Measurements from ENCODE around the gene PCDH9. TPM values are rescaled to one million over a fixed set of nuclear protein-coding genes. Genes with fewer than 3 reads are reported as not detected.

Gene PCDH9
- total and polyA plus RNA-seq, 3 donors from 2014 or later = 2.3 to 4.6 (median 3.5) TPM

DNA sequence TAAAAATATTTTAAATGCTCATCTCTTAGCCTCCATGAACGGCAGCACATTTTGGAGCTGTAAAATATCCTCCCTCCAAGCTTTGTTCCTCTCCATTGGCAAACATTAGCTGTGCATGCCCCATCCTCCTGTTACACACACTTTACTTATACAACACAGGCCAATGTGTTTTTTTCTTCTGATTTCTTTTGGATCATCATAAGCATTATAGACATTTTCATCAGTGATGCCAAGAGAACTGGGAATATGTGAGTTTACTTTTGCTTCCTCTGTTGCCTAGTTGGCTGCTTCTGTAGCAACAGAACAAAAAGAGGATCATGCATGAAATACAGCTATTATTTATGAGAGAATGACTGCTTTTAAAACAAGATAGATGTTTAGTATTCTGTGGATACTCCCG, 142.6 kb downstream of the PCDH9 start:
- WGBS, 2 donors = 45 to 60% methylated on average over 2 of the region's 2 CpGs
- intact Hi-C loops (cut with DNase I; ENCODE audit: low total_unique reads) = no loop called here
- Histone ChIP-seq H3K27ac (no peak overlapping the region), H3K4me3 (no peak overlapping the region), H3K27me3 (no peaks in the 10 kb centered on the region), H3K9me3 (no peaks in the 10 kb centered on the region), H3K36me3 (ENCODE audit: low read depth, missing control alignments) (no peaks in the 10 kb centered on the region), H3K4me1 (no peaks in the 10 kb centered on the region)
- DNase-seq = no peak
- TF ChIP-seq, protein P1, sequence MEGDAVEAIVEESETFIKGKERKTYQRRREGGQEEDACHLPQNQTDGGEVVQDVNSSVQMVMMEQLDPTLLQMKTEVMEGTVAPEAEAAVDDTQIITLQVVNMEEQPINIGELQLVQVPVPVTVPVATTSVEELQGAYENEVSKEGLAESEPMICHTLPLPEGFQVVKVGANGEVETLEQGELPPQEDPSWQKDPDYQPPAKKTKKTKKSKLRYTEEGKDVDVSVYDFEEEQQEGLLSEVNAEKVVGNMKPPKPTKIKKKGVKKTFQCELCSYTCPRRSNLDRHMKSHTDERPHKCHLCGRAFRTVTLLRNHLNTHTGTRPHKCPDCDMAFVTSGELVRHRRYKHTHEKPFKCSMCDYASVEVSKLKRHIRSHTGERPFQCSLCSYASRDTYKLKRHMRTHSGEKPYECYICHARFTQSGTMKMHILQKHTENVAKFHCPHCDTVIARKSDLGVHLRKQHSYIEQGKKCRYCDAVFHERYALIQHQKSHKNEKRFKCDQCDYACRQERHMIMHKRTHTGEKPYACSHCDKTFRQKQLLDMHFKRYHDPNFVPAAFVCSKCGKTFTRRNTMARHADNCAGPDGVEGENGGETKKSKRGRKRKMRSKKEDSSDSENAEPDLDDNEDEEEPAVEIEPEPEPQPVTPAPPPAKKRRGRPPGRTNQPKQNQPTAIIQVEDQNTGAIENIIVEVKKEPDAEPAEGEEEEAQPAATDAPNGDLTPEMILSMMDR (IDR thresholded peaks at IDR 0.05) = no peak
- no peak for TF ChIP-seq POLR2A (IDR thresholded peaks at IDR 0.05)

DNA sequence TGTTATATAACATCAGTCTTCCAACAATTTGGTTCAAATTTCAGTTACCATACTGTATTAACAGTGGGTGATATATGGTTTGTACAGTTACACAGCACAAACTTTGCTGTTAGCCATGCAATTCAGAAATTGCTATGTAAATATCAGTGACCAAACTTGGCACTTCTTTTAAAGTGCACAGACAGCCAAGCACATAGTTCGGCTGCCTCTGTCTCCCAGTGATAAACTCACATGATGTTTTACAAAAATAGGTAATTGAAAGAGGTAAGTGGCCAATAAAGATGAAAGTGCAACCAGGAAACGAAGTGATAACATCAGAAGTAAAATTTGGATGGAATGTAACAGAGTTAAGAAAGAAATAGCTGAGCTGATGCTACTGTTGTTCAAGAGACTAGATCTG, 143.9 kb downstream of the PCDH9 start:
- H3K36me3 ChIP-seq (ENCODE audit: low read depth, missing control alignments) = no peaks in the 10 kb centered on the region
- no peaks in the 10 kb centered on the region for H3K4me1 ChIP-seq
- no peak overlapping the region for H3K4me3 ChIP-seq
- intact Hi-C loops (cut with DNase I; ENCODE audit: low total_unique reads) = no loop called here
- no peak overlapping the region for H3K27ac ChIP-seq
- TF ChIP-seq POLR2A (IDR thresholded peaks at IDR 0.05) = no peak
- H3K27me3 ChIP-seq = no peaks in the 10 kb centered on the region
- DNase-seq = no peak
- no peaks in the 10 kb centered on the region for H3K9me3 ChIP-seq
- 53 to 77% methylated on average over 2 of the region's 2 CpGs for WGBS, 2 donors

DNA sequence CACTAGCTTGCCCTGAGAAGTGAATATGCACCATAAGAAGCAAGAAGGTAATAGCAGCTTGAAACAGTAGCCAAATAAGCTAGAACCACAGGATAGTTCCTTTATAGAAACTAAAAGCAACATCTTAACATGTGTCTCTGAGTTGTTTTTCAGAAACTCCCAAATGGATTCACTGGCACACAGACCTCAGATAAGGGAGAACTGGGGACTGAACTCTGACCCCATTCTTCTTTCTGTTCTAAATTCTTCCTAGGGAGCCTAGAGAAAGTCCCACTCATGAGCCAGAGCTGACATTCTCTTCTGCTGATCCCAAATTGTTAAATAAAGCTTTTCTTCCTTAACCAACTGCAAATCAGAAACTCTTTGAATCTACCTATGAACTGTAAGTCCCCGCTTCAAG, 146.1 kb downstream of the PCDH9 start:
- no peaks in the 10 kb centered on the region for H3K4me1 ChIP-seq
- H3K9me3 ChIP-seq = no peaks in the 10 kb centered on the region
- DNase-seq = no peak
- intact Hi-C loops (cut with DNase I; ENCODE audit: low total_unique reads) = no loop called here
- 95 to 100% methylated on average over 1 of the region's 1 CpG for WGBS, 2 donors
- TF ChIP-seq, protein P1 (IDR thresholded peaks at IDR 0.05) = no peak
- TF ChIP-seq POLR2A (IDR thresholded peaks at IDR 0.05) = no peak
- no peak overlapping the region for H3K27ac ChIP-seq
- H3K36me3 ChIP-seq (ENCODE audit: low read depth, missing control alignments) = no peaks in the 10 kb centered on the region
- no peaks in the 10 kb centered on the region for H3K27me3 ChIP-seq
- no peak overlapping the region for H3K4me3 ChIP-seq

DNA sequence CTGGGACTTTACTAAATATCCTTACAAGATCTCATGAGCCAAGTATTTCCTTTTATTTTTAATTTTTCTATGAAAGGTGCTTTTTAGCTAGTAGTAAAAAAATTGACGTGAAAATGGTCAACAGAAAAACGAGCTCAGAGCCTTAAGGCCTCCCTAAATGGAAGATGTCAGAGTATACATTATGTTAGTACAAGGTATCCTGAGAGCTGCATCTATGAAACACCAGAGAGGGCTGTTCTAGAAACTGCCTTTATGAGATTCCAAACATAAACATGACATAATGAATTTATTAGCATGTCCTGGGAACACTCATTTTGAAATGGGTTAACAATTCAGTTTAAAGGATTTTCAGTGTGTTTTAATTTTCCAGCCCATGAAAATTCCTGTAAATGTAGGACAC, 146.6 kb downstream of the PCDH9 start:
- Histone ChIP-seq H3K36me3 (ENCODE audit: low read depth, missing control alignments) (no peaks in the 10 kb centered on the region), H3K4me3 (no peak overlapping the region), H3K4me1 (no peaks in the 10 kb centered on the region), H3K27ac (no peak overlapping the region), H3K9me3 (no peaks in the 10 kb centered on the region), H3K27me3 (no peaks in the 10 kb centered on the region)
- DNase-seq = no peak
- TF ChIP-seq, protein P1 (IDR thresholded peaks at IDR 0.05) = no peak
- TF ChIP-seq POLR2A (IDR thresholded peaks at IDR 0.05) = no peak
- intact Hi-C loops (cut with DNase I; ENCODE audit: low total_unique reads) = no loop called here
- 86 to 90% methylated on average over 2 of the region's 2 CpGs for WGBS, 2 donors

DNA sequence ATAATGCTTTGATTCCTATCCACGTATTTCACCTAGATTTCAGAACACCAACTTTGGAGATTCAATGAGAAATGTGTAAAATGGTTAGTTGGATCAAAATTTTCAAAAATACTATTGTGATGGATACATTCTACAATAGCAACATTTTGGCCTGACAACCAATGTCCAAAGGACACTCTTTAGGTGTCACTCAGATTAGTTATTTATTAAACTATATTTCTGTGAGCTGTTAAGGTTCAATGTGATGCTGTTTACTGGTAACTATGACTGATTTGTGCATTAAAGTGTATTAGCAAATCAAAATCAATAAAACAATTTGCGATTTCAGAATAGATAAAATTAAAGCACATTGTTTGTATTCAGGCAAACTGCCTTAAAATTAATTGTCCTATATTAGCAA, 149.8 kb downstream of the PCDH9 start:
- WGBS, 2 donors = 94 to 97% methylated on average over 2 of the region's 2 CpGs
- Histone ChIP-seq H3K27me3 (no peaks in the 10 kb centered on the region), H3K27ac (no peak overlapping the region), H3K9me3 (no peaks in the 10 kb centered on the region), H3K4me3 (no peak overlapping the region), H3K4me1 (no peaks in the 10 kb centered on the region), H3K36me3 (ENCODE audit: low read depth, missing control alignments) (no peaks in the 10 kb centered on the region)
- TF ChIP-seq POLR2A (IDR thresholded peaks at IDR 0.05) = no peak
- TF ChIP-seq, protein P1 (IDR thresholded peaks at IDR 0.05) = no peak
- DNase-seq = no peak
- intact Hi-C loops (cut with DNase I; ENCODE audit: low total_unique reads) = no loop called here
